Spleen (tissue), 11 donors: ENCODE results near the gene RIPOR2. TPM values are rescaled to one million over a fixed set of nuclear protein-coding genes. Genes with fewer than 3 reads are reported as not detected.

ENCODE experiments used
- DNase-seq: peaks from one replicate; pipeline ENCODE4 v3.0.0-alpha.2; 2020
- H3K27ac ChIP-seq, 8 donors: fragments of 200-600 bp; sonication (generic) in 7 of 8; 1 replicate in 4 of 8; 2 replicates in 4 of 8; pipeline versions ENCODE4 v1.5.0 to v1.8.0; 2016 to 2021; ENCODE audit warnings: inconsistent platforms in 4 of 8, mild to moderate bottlenecking in 4 of 8, moderate library complexity in 1 of 8
- H3K27me3 ChIP-seq, 7 donors: fragments of 200-600 bp; sonication (generic) in 6 of 7; replicated peaks in 1 of 7; 1 replicate in 4 of 7; 2 replicates in 3 of 7; pipeline versions ENCODE4 v1.5.0 to v1.8.0; 2016 to 2021; ENCODE audit warnings: inconsistent platforms in 3 of 7, mild to moderate bottlenecking in 1 of 7
- H3K36me3 ChIP-seq, 6 donors: fragments of 200-600 bp; sonication (generic) in 5 of 6; 1 replicate in 4 of 6; 2 replicates in 2 of 6; pipeline versions ENCODE4 v1.5.0 to v1.8.0; 2016 to 2021; ENCODE audit warnings: inconsistent platforms in 2 of 6
- H3K4me1 ChIP-seq, 6 donors: fragments of 200-600 bp; sonication (generic) in 5 of 6; 1 replicate in 3 of 6; 2 replicates in 3 of 6; pipeline versions ENCODE4 v1.5.0 to v1.8.0; 2016 to 2021; ENCODE audit warnings: inconsistent platforms in 3 of 6
- H3K4me3 ChIP-seq, 8 donors: fragments of 200-600 bp; sonication (generic) in 7 of 8; 1 replicate in 4 of 8; 2 replicates in 4 of 8; pipeline versions ENCODE4 v1.5.0 to v1.8.0; 2016 to 2021; ENCODE audit warnings: inconsistent platforms in 4 of 8, mild to moderate bottlenecking in 4 of 8, moderate library complexity in 2 of 8
- H3K9me3 ChIP-seq, 8 donors: fragments of 200-600 bp; sonication (generic) in 7 of 8; 1 replicate in 4 of 8; 2 replicates in 4 of 8; pipeline versions ENCODE4 v1.5.0 to v1.8.0; 2016 to 2021; ENCODE audit warnings: inconsistent platforms in 4 of 8
- POLR2A ChIP-seq, 3 donors: fragments of 450-650 bp; IDR thresholded peaks; one replicate each; pipeline ENCODE4 v1.5.1; 2017; ENCODE audit warnings: antibody characterized with exemption in 3 of 3, mild to moderate bottlenecking in 1 of 3
- POLR2AphosphoS5 ChIP-seq, 3 donors: sonication (generic); formaldehyde crosslinking; IDR thresholded peaks; one replicate each; pipeline ENCODE4 v1.5.1; 2017; ENCODE audit warnings: antibody characterized with exemption in 3 of 3
- WGBS, 5 donors: extraction: QIAGEN DNeasy Blood & Tissue Kit in 3 of 5; methylation state at CpG; one replicate each; pipeline versions ENCODE4 v1.1.5 to v1.1.7; 2013 to 2018; 5-methylcytosine and 5-hydroxymethylcytosine counted together
- intact Hi-C: fragments of 100-400 bp; cut with DNase I; formaldehyde crosslinking; loops from one replicate; pipeline ENCODE4 v1.15.0; 2023; ENCODE audit warnings: low total_unique reads
- polyA plus RNA-seq, 3 donors: library from polyadenylated mRNA; stranded (reverse); fragments of 200-250 nt; gene quantifications; one replicate each; pipeline ENCODE4 v1.2.1, GENCODE V29; 2013
- total RNA-seq, 7 donors: library from RNA; depleted of rRNA in 3 of 7; stranded (reverse); fragments of >200 nt in 3 of 7; fragmentation: NEBNext Ultra II Directional in 4 of 7; extraction: Animal tissue kit (Norgen Biotek cat#: 25700) in 4 of 7; gene quantifications; one replicate each; pipeline versions ENCODE4 v1.1.0 to v1.2.1, GENCODE V29; 2016 to 2021
- TF ChIP-seq, protein P1 (sequence below), 11 experiments: fragments of 200-600 bp in 7 of 11; fragments of 450-650 bp in 4 of 11; sonication (generic) in 4 of 11; IDR thresholded peaks in 8 of 11; conservative IDR thresholded peaks in 3 of 11; 1 replicate in 7 of 11; 2 replicates in 4 of 11; pipeline versions ENCODE4 v1.4.0 to v1.8.0; 2016 to 2021; ENCODE audit warnings: antibody characterized with exemption in 11 of 11, inconsistent platforms in 4 of 11, mild to moderate bottlenecking in 1 of 11
- donor health status: healthy with polysubstance abuse.
- donor health status: DM: no; HTN: no; CAD: no; lungs with moderate emphysema.
- donor health status: DM: no; HTN: no; CAD: no.
- donor health status: Bipolar disorder and iron deficiency.
- donor health status: healthy.
- donor health status: DM: no; HTN: no; CAD: no.
- donor health status: DM: yes; HTN: yes; CAD: no.

The RIPOR2 gene
- total and polyA plus RNA-seq, 10 donors, result 40.6 to 247 (median 147) TPM

DNA sequence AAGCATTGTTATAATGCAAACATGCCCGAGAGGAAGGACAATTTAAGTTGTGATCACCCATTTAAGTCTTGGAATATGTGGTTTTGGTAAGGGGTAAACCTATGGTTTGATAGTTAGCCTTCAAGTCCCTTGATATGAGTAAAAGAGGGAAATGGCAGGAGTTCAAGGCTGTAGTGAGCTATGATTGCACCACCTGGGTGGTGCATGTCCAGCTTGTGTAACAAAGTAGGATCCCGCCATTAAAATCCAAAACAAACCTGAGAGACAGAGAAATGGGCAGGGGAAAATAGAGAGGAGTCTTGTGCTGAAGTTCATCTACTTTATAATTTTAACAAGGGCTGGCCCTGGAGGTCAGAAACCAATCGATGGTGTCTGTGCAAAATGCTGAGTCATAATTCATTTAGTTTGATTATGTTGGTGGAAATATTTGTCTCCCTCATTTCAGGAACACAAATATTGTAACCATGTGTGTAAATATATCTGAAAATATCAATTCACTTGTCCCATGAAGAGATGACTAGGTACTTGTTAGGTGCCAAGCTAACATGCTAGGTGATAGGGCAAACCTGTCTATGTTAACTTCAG, 113.8 kb downstream of the RIPOR2 start:
- 89 to 99% (median 94%) methylated on average over 3 of the region's 3 CpGs for WGBS, 5 donors
- intact Hi-C loops, result no loop called here
- TF ChIP-seq POLR2AphosphoS5 (IDR thresholded peaks at IDR 0.05) (no peak), POLR2A (IDR thresholded peaks at IDR 0.05) (no peak)
- TF ChIP-seq, protein P1, sequence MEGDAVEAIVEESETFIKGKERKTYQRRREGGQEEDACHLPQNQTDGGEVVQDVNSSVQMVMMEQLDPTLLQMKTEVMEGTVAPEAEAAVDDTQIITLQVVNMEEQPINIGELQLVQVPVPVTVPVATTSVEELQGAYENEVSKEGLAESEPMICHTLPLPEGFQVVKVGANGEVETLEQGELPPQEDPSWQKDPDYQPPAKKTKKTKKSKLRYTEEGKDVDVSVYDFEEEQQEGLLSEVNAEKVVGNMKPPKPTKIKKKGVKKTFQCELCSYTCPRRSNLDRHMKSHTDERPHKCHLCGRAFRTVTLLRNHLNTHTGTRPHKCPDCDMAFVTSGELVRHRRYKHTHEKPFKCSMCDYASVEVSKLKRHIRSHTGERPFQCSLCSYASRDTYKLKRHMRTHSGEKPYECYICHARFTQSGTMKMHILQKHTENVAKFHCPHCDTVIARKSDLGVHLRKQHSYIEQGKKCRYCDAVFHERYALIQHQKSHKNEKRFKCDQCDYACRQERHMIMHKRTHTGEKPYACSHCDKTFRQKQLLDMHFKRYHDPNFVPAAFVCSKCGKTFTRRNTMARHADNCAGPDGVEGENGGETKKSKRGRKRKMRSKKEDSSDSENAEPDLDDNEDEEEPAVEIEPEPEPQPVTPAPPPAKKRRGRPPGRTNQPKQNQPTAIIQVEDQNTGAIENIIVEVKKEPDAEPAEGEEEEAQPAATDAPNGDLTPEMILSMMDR (IDR thresholded peaks at IDR 0.05 in 8 of 11, conservative IDR thresholded peaks at IDR 0.05 in 3 of 11), result no peak

DNA sequence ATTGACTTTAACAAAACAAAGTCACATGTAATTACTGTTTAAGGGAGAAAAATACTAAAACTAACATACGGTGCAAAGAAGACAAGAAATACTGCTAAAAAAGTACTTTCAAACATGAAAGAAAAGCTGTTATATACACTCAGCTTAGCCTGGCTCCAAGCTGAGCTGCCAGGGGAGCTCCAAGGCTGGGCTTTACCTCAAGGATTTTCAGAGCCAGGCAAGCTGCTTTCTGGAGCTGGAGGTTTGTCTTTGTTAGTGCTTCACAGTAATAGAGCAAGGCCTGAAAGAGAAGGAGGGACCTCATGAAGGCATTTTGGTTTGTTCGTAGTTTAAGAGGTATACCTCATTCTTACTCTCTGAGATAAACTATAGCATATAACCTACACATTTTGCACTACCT, 117.4 kb downstream of the RIPOR2 start:
- Histone ChIP-seq H3K27ac (no peak overlapping the region), H3K4me1 (peaks cover 0 to 6% (median 0%) of the 10 kb centered on the region in 6 donors), H3K9me3 (no peaks in the 10 kb centered on the region), H3K27me3 (no peaks in the 10 kb centered on the region), H3K4me3 (no peak overlapping the region), H3K36me3 (peaks cover 0 to 60% (median 38%) of the 10 kb centered on the region in 6 donors)
- DNase-seq, result no peak
- intact Hi-C loops, result no loop called here
- 93 to 97% (median 96%) methylated on average over 2 of the region's 2 CpGs for WGBS, 5 donors
- TF ChIP-seq POLR2AphosphoS5 (IDR thresholded peaks at IDR 0.05) (no peak), POLR2A (IDR thresholded peaks at IDR 0.05) (no peak)
- TF ChIP-seq, protein P1 (IDR thresholded peaks at IDR 0.05 in 8 of 11, conservative IDR thresholded peaks at IDR 0.05 in 3 of 11), result no peak

More for the DNA sequence above, 113.8 kb downstream of the RIPOR2 start:
- H3K36me3 ChIP-seq, result peaks cover 0 to 96% (median 67%) of the 10 kb centered on the region in 6 donors
- DNase-seq, result no peak
- no peaks in the 10 kb centered on the region for H3K27me3 ChIP-seq
- no peak overlapping the region for H3K4me3 ChIP-seq
- no peaks in the 10 kb centered on the region for H3K9me3 ChIP-seq
- H3K4me1 ChIP-seq, result peaks cover 0 to 11% (median 0%) of the 10 kb centered on the region in 6 donors
- H3K27ac ChIP-seq, result peak overlapping the region in 1 of 8 donors; percentile 21

DNA sequence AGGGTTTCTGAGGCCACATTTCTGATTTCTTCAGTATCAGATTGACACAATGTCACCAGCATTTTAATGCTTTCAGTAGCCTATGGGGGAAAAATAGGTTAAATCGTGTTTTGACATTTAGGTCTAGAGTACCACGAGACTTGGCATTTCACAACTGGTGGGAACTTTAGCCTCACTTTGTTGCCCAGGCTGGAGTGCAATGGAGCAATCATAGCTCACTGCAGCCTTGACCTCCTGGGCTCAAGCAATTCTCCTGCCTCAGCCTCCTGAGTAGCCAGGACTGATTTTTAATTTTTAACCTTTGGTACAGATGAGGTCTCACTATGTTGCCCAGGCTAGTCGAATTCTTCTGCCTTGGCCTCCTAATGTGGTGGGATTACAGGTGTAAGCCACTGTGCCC, 126.0 kb downstream of the RIPOR2 start:
- H3K36me3 ChIP-seq, result peaks cover 2 to 68% (median 53%) of the 10 kb centered on the region in 6 donors
- H3K4me3 ChIP-seq, result no peak overlapping the region
- H3K4me1 ChIP-seq, result no peaks in the 10 kb centered on the region
- no peaks in the 10 kb centered on the region for H3K9me3 ChIP-seq
- H3K27me3 ChIP-seq, result no peaks in the 10 kb centered on the region
- H3K27ac ChIP-seq, result no peak overlapping the region
- 72 to 93% (median 83%) methylated on average over 3 of the region's 3 CpGs for WGBS, 5 donors
- intact Hi-C loops, result no loop called here
- no peak for DNase-seq
- TF ChIP-seq POLR2A (IDR thresholded peaks at IDR 0.05) (no peak), POLR2AphosphoS5 (IDR thresholded peaks at IDR 0.05) (peak in 1 of 3 donors; percentile 11)
- TF ChIP-seq, protein P1 (IDR thresholded peaks at IDR 0.05 in 8 of 11, conservative IDR thresholded peaks at IDR 0.05 in 3 of 11), result no peak

DNA sequence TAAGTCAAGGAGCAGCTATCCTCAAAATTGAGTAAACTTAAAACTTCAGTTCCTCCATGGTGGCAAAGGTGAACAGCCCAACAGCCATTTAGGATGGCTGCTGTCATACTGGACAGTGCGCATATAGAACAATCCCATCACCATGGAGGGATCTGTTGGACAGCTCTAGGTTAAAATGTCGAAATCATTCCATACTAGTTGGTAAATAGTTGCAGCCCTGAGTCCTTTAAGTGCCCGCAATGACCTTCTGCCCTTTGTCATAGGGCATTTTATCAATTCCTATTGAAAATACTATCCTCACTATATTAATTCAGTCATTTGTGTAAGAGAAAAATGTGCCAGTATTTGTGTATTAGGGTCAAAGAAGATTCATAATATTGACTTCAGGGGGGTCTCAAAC, 128.2 kb downstream of the RIPOR2 start:
- H3K4me1 ChIP-seq, result no peaks in the 10 kb centered on the region
- DNase-seq, result no peak
- H3K27me3 ChIP-seq, result no peaks in the 10 kb centered on the region
- peaks cover 2 to 90% (median 56%) of the 10 kb centered on the region in 6 donors for H3K36me3 ChIP-seq
- TF ChIP-seq POLR2AphosphoS5 (IDR thresholded peaks at IDR 0.05) (no peak), POLR2A (IDR thresholded peaks at IDR 0.05) (no peak)
- TF ChIP-seq, protein P1 (IDR thresholded peaks at IDR 0.05 in 8 of 11, conservative IDR thresholded peaks at IDR 0.05 in 3 of 11), result no peak
- no peaks in the 10 kb centered on the region for H3K9me3 ChIP-seq
- no peak overlapping the region for H3K27ac ChIP-seq
- WGBS, 5 donors, result 96 to 99% (median 98%) methylated on average over 3 of the region's 3 CpGs
- H3K4me3 ChIP-seq, result no peak overlapping the region
- intact Hi-C loops, result no loop called here
